Measurements from ENCODE around the gene ZNF423.

DNA sequence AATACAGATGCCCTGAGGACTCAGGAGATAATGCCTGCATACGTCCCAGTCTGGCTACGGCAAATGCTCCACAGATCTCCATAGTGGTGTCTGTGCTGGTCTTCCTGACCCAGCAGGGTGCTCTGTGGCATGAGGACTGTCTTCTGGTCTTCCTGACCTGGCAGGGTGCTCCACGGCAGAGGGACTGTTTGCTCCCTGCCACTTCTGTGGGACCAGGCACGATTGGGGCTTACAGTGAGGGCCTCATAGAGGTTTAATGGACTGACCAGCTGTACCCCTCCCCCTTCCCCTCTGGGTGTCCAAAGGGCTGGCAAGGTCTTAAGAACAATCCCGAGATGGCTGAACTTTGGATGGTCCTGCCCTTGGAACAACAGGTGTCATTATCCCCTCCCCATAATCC is 359.3 kb downstream of the ZNF423 start:
- no peak for TF ChIP-seq POLR2A (IDR thresholded peaks at IDR 0.05)
- TF ChIP-seq, protein P1, sequence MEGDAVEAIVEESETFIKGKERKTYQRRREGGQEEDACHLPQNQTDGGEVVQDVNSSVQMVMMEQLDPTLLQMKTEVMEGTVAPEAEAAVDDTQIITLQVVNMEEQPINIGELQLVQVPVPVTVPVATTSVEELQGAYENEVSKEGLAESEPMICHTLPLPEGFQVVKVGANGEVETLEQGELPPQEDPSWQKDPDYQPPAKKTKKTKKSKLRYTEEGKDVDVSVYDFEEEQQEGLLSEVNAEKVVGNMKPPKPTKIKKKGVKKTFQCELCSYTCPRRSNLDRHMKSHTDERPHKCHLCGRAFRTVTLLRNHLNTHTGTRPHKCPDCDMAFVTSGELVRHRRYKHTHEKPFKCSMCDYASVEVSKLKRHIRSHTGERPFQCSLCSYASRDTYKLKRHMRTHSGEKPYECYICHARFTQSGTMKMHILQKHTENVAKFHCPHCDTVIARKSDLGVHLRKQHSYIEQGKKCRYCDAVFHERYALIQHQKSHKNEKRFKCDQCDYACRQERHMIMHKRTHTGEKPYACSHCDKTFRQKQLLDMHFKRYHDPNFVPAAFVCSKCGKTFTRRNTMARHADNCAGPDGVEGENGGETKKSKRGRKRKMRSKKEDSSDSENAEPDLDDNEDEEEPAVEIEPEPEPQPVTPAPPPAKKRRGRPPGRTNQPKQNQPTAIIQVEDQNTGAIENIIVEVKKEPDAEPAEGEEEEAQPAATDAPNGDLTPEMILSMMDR (IDR thresholded peaks at IDR 0.05): no peak

All from right lobe of liver (tissue), 4 donors.